Measurements from ENCODE around the gene FRMD5.

FRMD5 gene

GRCh38 chr15:44148580-44148979, 46.5 kb downstream of the FRMD5 start:
- H3K27ac ChIP-seq (ENCODE audit: insufficient read depth in 1 of 2, low read depth in 1 of 2, low read length in 2 of 2, poor library complexity in 1 of 2, severe bottlenecking in 2 of 2): no peak overlapping the region
- DNase-seq: no peak
- POLR2A ChIA-PET: no interaction called here
- H3K9me3 ChIP-seq (ENCODE audit: control extremely low read depth in 1 of 5, control insufficient read depth in 4 of 5, insufficient read depth in 2 of 5, low read depth in 1 of 5, low read length in 4 of 5): no peaks in the 10 kb centered on the region
- no CpG with 5 or more reads among the region's 2 CpGs for WGBS (ENCODE audit: insufficient coverage)
- H3K36me3 ChIP-seq (ENCODE audit: control insufficient read depth in 4 of 4, insufficient read depth in 4 of 4, low read length in 3 of 4): no peaks in the 10 kb centered on the region
- H3K4me1 ChIP-seq (ENCODE audit: control extremely low read depth in 1 of 4, control insufficient read depth in 4 of 4, insufficient read depth in 4 of 4, low read length in 3 of 4): no peaks in the 10 kb centered on the region
- peaks cover 0 to 2% (median 0%) of the 10 kb centered on the region in 5 experiments for H3K27me3 ChIP-seq (replicated peaks in 2 of 5; ENCODE audit: control insufficient read depth in 4 of 5, insufficient read depth in 5 of 5, low read length in 4 of 5)
- CTCF ChIA-PET: no interaction called here
- H3K4me3 ChIP-seq (ENCODE audit: control insufficient read depth in 1 of 7, extremely low read depth in 1 of 7, insufficient read depth in 4 of 7, low read depth in 2 of 7, low read length in 6 of 7): no peak overlapping the region

- Histone ChIP-seq H3K27ac (ENCODE audit: insufficient read depth in 1 of 2, low read depth in 1 of 2, low read length in 2 of 2, poor library complexity in 1 of 2, severe bottlenecking in 2 of 2) (no peak overlapping the region), H3K27me3 (replicated peaks in 2 of 5; ENCODE audit: control insufficient read depth in 4 of 5, insufficient read depth in 5 of 5, low read length in 4 of 5) (peaks cover 0 to 2% (median 0%) of the 10 kb centered on the region in 5 experiments), H3K9me3 (ENCODE audit: control extremely low read depth in 1 of 5, control insufficient read depth in 4 of 5, insufficient read depth in 2 of 5, low read depth in 1 of 5, low read length in 4 of 5) (no peaks in the 10 kb centered on the region), H3K4me3 (ENCODE audit: control insufficient read depth in 1 of 7, extremely low read depth in 1 of 7, insufficient read depth in 4 of 7, low read depth in 2 of 7, low read length in 6 of 7) (no peak overlapping the region), H3K36me3 (ENCODE audit: control insufficient read depth in 4 of 4, insufficient read depth in 4 of 4, low read length in 3 of 4) (no peaks in the 10 kb centered on the region), H3K4me1 (ENCODE audit: control extremely low read depth in 1 of 4, control insufficient read depth in 4 of 4, insufficient read depth in 4 of 4, low read length in 3 of 4) (no peaks in the 10 kb centered on the region)
- no peak for DNase-seq
- CTCF ChIA-PET: no interaction called here
- POLR2A ChIA-PET: interaction anchor here (0.7 kb wide), 1 partner anchor 303 kb away, joined by 3 read pairs; no protein-coding TSS in a partner anchor
These were observed 47.4 kb downstream of the FRMD5 start for GRCh38 chr15:44147636-44148035.

- CTCF ChIA-PET: no interaction called here
- Histone ChIP-seq H3K4me3 (ENCODE audit: control insufficient read depth in 1 of 7, extremely low read depth in 1 of 7, insufficient read depth in 4 of 7, low read depth in 2 of 7, low read length in 6 of 7) (no peak overlapping the region), H3K4me1 (ENCODE audit: control extremely low read depth in 1 of 4, control insufficient read depth in 4 of 4, insufficient read depth in 4 of 4, low read length in 3 of 4) (no peaks in the 10 kb centered on the region), H3K9me3 (ENCODE audit: control extremely low read depth in 1 of 5, control insufficient read depth in 4 of 5, insufficient read depth in 2 of 5, low read depth in 1 of 5, low read length in 4 of 5) (no peaks in the 10 kb centered on the region), H3K27ac (ENCODE audit: insufficient read depth in 1 of 2, low read depth in 1 of 2, low read length in 2 of 2, poor library complexity in 1 of 2, severe bottlenecking in 2 of 2) (no peak overlapping the region), H3K27me3 (replicated peaks in 2 of 5; ENCODE audit: control insufficient read depth in 4 of 5, insufficient read depth in 5 of 5, low read length in 4 of 5) (peaks cover 0 to 2% (median 0%) of the 10 kb centered on the region in 5 experiments), H3K36me3 (ENCODE audit: control insufficient read depth in 4 of 4, insufficient read depth in 4 of 4, low read length in 3 of 4) (no peaks in the 10 kb centered on the region)
- WGBS (ENCODE audit: insufficient coverage): no CpG with 5 or more reads among the region's 3 CpGs
- no peak for DNase-seq
- POLR2A ChIA-PET: no interaction called here
These were observed 49.6 kb downstream of the FRMD5 start for GRCh38 chr15:44145495-44145894.

GRCh38 chr15:44144992-44145391, 50.1 kb downstream of the FRMD5 start:
- no peaks in the 10 kb centered on the region for H3K9me3 ChIP-seq (ENCODE audit: control extremely low read depth in 1 of 5, control insufficient read depth in 4 of 5, insufficient read depth in 2 of 5, low read depth in 1 of 5, low read length in 4 of 5)
- DNase-seq: no peak
- ChIA-PET CTCF (no interaction called here), POLR2A (no interaction called here)
- no peaks in the 10 kb centered on the region for H3K36me3 ChIP-seq (ENCODE audit: control insufficient read depth in 4 of 4, insufficient read depth in 4 of 4, low read length in 3 of 4)
- H3K27me3 ChIP-seq (replicated peaks in 2 of 5; ENCODE audit: control insufficient read depth in 4 of 5, insufficient read depth in 5 of 5, low read length in 4 of 5): peaks cover 0 to 2% (median 0%) of the 10 kb centered on the region in 5 experiments
- H3K4me3 ChIP-seq (ENCODE audit: control insufficient read depth in 1 of 7, extremely low read depth in 1 of 7, insufficient read depth in 4 of 7, low read depth in 2 of 7, low read length in 6 of 7): no peak overlapping the region
- no peak overlapping the region for H3K27ac ChIP-seq (ENCODE audit: insufficient read depth in 1 of 2, low read depth in 1 of 2, low read length in 2 of 2, poor library complexity in 1 of 2, severe bottlenecking in 2 of 2)
- no peaks in the 10 kb centered on the region for H3K4me1 ChIP-seq (ENCODE audit: control extremely low read depth in 1 of 4, control insufficient read depth in 4 of 4, insufficient read depth in 4 of 4, low read length in 3 of 4)

GRCh38 chr15:44144184-44144583, 50.9 kb downstream of the FRMD5 start:
- CTCF ChIA-PET: no interaction called here
- no CpG with 5 or more reads among the region's 1 CpG for WGBS (ENCODE audit: insufficient coverage)

GRCh38 chr15:44137750-44138149, 57.3 kb downstream of the FRMD5 start:
- no peak overlapping the region for H3K4me3 ChIP-seq (ENCODE audit: control insufficient read depth in 1 of 7, extremely low read depth in 1 of 7, insufficient read depth in 4 of 7, low read depth in 2 of 7, low read length in 6 of 7)
- H3K9me3 ChIP-seq (ENCODE audit: control extremely low read depth in 1 of 5, control insufficient read depth in 4 of 5, insufficient read depth in 2 of 5, low read depth in 1 of 5, low read length in 4 of 5): no peaks in the 10 kb centered on the region
- WGBS (ENCODE audit: insufficient coverage): no CpG with 5 or more reads among the region's 1 CpG
- no peaks in the 10 kb centered on the region for H3K27me3 ChIP-seq (replicated peaks in 2 of 5; ENCODE audit: control insufficient read depth in 4 of 5, insufficient read depth in 5 of 5, low read length in 4 of 5)
- H3K27ac ChIP-seq (ENCODE audit: insufficient read depth in 1 of 2, low read depth in 1 of 2, low read length in 2 of 2, poor library complexity in 1 of 2, severe bottlenecking in 2 of 2): no peak overlapping the region
- H3K4me1 ChIP-seq (ENCODE audit: control extremely low read depth in 1 of 4, control insufficient read depth in 4 of 4, insufficient read depth in 4 of 4, low read length in 3 of 4): peaks cover 0 to 2% (median 0%) of the 10 kb centered on the region in 4 experiments
- ChIA-PET CTCF (no interaction called here), POLR2A (no interaction called here)
- DNase-seq: peak; percentile 39 to 69 (median 61)
- no peaks in the 10 kb centered on the region for H3K36me3 ChIP-seq (ENCODE audit: control insufficient read depth in 4 of 4, insufficient read depth in 4 of 4, low read length in 3 of 4)

More at GRCh38 chr15:44144184-44144583, 50.9 kb downstream of the FRMD5 start:
- no peaks in the 10 kb centered on the region for H3K36me3 ChIP-seq (ENCODE audit: control insufficient read depth in 4 of 4, insufficient read depth in 4 of 4, low read length in 3 of 4)
- POLR2A ChIA-PET: no interaction called here
- no peak overlapping the region for H3K27ac ChIP-seq (ENCODE audit: insufficient read depth in 1 of 2, low read depth in 1 of 2, low read length in 2 of 2, poor library complexity in 1 of 2, severe bottlenecking in 2 of 2)
- DNase-seq: peak in 1 of 3 donors; percentile 8
- H3K4me3 ChIP-seq (ENCODE audit: control insufficient read depth in 1 of 7, extremely low read depth in 1 of 7, insufficient read depth in 4 of 7, low read depth in 2 of 7, low read length in 6 of 7): no peak overlapping the region
- H3K4me1 ChIP-seq (ENCODE audit: control extremely low read depth in 1 of 4, control insufficient read depth in 4 of 4, insufficient read depth in 4 of 4, low read length in 3 of 4): no peaks in the 10 kb centered on the region
- H3K27me3 ChIP-seq (replicated peaks in 2 of 5; ENCODE audit: control insufficient read depth in 4 of 5, insufficient read depth in 5 of 5, low read length in 4 of 5): peaks cover 0 to 2% (median 0%) of the 10 kb centered on the region in 5 experiments
- H3K9me3 ChIP-seq (ENCODE audit: control extremely low read depth in 1 of 5, control insufficient read depth in 4 of 5, insufficient read depth in 2 of 5, low read depth in 1 of 5, low read length in 4 of 5): no peaks in the 10 kb centered on the region

- POLR2A ChIA-PET: no interaction called here
- DNase-seq: no peak
- CTCF ChIA-PET: no interaction called here
- Histone ChIP-seq H3K4me1 (ENCODE audit: control extremely low read depth in 1 of 4, control insufficient read depth in 4 of 4, insufficient read depth in 4 of 4, low read length in 3 of 4) (peaks cover 0 to 2% (median 0%) of the 10 kb centered on the region in 4 experiments), H3K27ac (ENCODE audit: insufficient read depth in 1 of 2, low read depth in 1 of 2, low read length in 2 of 2, poor library complexity in 1 of 2, severe bottlenecking in 2 of 2) (no peak overlapping the region), H3K4me3 (ENCODE audit: control insufficient read depth in 1 of 7, extremely low read depth in 1 of 7, insufficient read depth in 4 of 7, low read depth in 2 of 7, low read length in 6 of 7) (no peak overlapping the region), H3K9me3 (ENCODE audit: control extremely low read depth in 1 of 5, control insufficient read depth in 4 of 5, insufficient read depth in 2 of 5, low read depth in 1 of 5, low read length in 4 of 5) (peaks cover 0 to under 1% (median 0%) of the 10 kb centered on the region in 5 experiments), H3K36me3 (ENCODE audit: control insufficient read depth in 4 of 4, insufficient read depth in 4 of 4, low read length in 3 of 4) (no peaks in the 10 kb centered on the region), H3K27me3 (replicated peaks in 2 of 5; ENCODE audit: control insufficient read depth in 4 of 5, insufficient read depth in 5 of 5, low read length in 4 of 5) (no peaks in the 10 kb centered on the region)
- WGBS (ENCODE audit: insufficient coverage): 94% methylated on average over 2 of the region's 3 CpGs
These were observed 58.0 kb downstream of the FRMD5 start for GRCh38 chr15:44136991-44137477.
